IMR-90 (cell line): Measurements from ENCODE around the gene ZNF468. TPM values are rescaled to one million over a fixed set of nuclear protein-coding genes. Genes with fewer than 3 reads are reported as not detected.
"Not testable (repeated sequence)": the region's sequence is repeated elsewhere in the genome, so short reads cannot be mapped to it uniquely, and the experiment has no call there.

Experiments
- ATAC-seq: fragments of 200-7000 bp; cut with Tn5 transposase; 2 replicates; pipeline ENCODE4 v1.9.1; 2020; ENCODE audit warnings: low read depth, mild to moderate bottlenecking, moderate library complexity
- BruUV-seq: library from RNA; stranded (reverse); fragments of 400-500 nt; replicated peaks from 2 replicates; lab custom pipeline; 2021; lab: Mats Ljungman, UMichigan
- CTCF ChIA-PET: fragments of 300-600 bp; formaldehyde crosslinking; extraction: SDS; loops from one replicate; lab custom pipeline; 2021; ENCODE audit warnings: antibody characterized with exemption; lab: Yijun Ruan, JAX
- POLR2A ChIA-PET: fragments of 300-600 bp; sonication (Branson Sonifier 250); formaldehyde crosslinking; loops from one replicate; lab custom pipeline; 2022; ENCODE audit warnings: antibody characterized with exemption; ENCODE audit not compliant: unreplicated experiment; lab: Charles Lee
- DNase-seq: peaks from one replicate; pipeline ENCODE4 v3.0.0; 2013
- H2AFZ ChIP-seq: replicated peaks from 2 replicates; pipeline ENCODE3; 2013; ENCODE audit warnings: low read length, mild to moderate bottlenecking; ENCODE audit not compliant: poor library complexity
- H2AK5ac ChIP-seq: 2 replicates; pipeline ENCODE4 v1.6.1; 2013; ENCODE audit warnings: low read depth, low read length, inconsistent platforms
- H2AK9ac ChIP-seq: replicated peaks from 2 replicates; pipeline ENCODE3; 2013; ENCODE audit warnings: mild to moderate bottlenecking, low read depth, low read length, moderate library complexity; ENCODE audit not compliant: poor library complexity
- H2BK120ac ChIP-seq: 2 replicates; pipeline ENCODE4 v1.6.1; 2013; ENCODE audit warnings: low read depth, low read length, inconsistent platforms
- H2BK15ac ChIP-seq: 3 replicates; pipeline ENCODE4 v1.6.1; 2013; ENCODE audit warnings: low read depth, low read length, inconsistent platforms
- H2BK20ac ChIP-seq: 2 replicates; pipeline ENCODE4 v1.6.1; 2013; ENCODE audit warnings: low read depth, mild to moderate bottlenecking, inconsistent platforms, low read length, moderate library complexity
- H2BK5ac ChIP-seq: 2 replicates; pipeline ENCODE4 v1.6.1; 2013; ENCODE audit warnings: mild to moderate bottlenecking, low read depth, low read length, inconsistent platforms; ENCODE audit not compliant: poor library complexity, severe bottlenecking
- H3K14ac ChIP-seq: replicated peaks from 2 replicates; pipeline ENCODE4 v1.6.1; 2013; ENCODE audit warnings: low read depth, low read length, inconsistent platforms
- H3K18ac ChIP-seq: 2 replicates; pipeline ENCODE4 v1.6.1; 2013; ENCODE audit warnings: low read depth, low read length, control low read depth
- H3K23ac ChIP-seq: 2 replicates; pipeline ENCODE4 v1.6.1; 2013; ENCODE audit warnings: low read depth, low read length, inconsistent platforms
- H3K27ac ChIP-seq: 2 replicates; pipeline ENCODE4 v1.5.1; 2013; ENCODE audit warnings: mild to moderate bottlenecking, control low read depth, low read length; ENCODE audit not compliant: insufficient read depth
- H3K27me3 ChIP-seq: 2 replicates; pipeline ENCODE4 v1.6.1; 2013; ENCODE audit warnings: low read length; ENCODE audit not compliant: control insufficient read depth, insufficient read depth
- H3K36me3 ChIP-seq: 2 replicates; pipeline ENCODE4 v1.6.1; 2013; ENCODE audit warnings: low read length, mixed read lengths; ENCODE audit not compliant: control insufficient read depth, insufficient read depth
- H3K4ac ChIP-seq: 2 replicates; pipeline ENCODE4 v1.6.1; 2013; ENCODE audit warnings: low read depth, low read length, inconsistent platforms
- H3K4me1 ChIP-seq: 2 replicates; pipeline ENCODE4 v1.6.1; 2013; ENCODE audit warnings: low read length, mixed read lengths; ENCODE audit not compliant: control insufficient read depth, insufficient read depth
- H3K4me2 ChIP-seq: 2 replicates; pipeline ENCODE4 v1.6.1; 2013; ENCODE audit warnings: low read depth, mild to moderate bottlenecking, control low read depth, low read length, moderate library complexity
- H3K4me3 ChIP-seq: 2 replicates; pipeline ENCODE4 v1.5.1; 2013; ENCODE audit warnings: low read depth, mild to moderate bottlenecking, control low read depth, low read length, moderate library complexity; ENCODE audit not compliant: insufficient read depth
- H3K56ac ChIP-seq: 2 replicates; pipeline ENCODE4 v1.6.1; 2013; ENCODE audit warnings: low read length, inconsistent platforms; ENCODE audit not compliant: insufficient read depth; ENCODE audit errors: extremely low read depth
- H3K79me1 ChIP-seq, 2 experiments: 2 replicates each; pipeline ENCODE4 v1.6.1; 2013; ENCODE audit warnings: low read length in 2 of 2, inconsistent platforms in 1 of 2, low read depth in 1 of 2
- H3K9ac ChIP-seq: 2 replicates; pipeline ENCODE4 v1.6.1; 2013; ENCODE audit warnings: low read depth, low read length, control low read depth
- H3K9me1 ChIP-seq: 2 replicates; pipeline ENCODE4 v1.6.1; 2013; ENCODE audit warnings: low read length, inconsistent platforms; ENCODE audit not compliant: insufficient read depth
- H3K9me3 ChIP-seq: 2 replicates; pipeline ENCODE4 v1.6.1; 2013; ENCODE audit warnings: low read length; ENCODE audit not compliant: control insufficient read depth, insufficient read depth
- H4K20me1 ChIP-seq: 2 replicates; pipeline ENCODE4 v1.6.1; 2013; ENCODE audit warnings: low read length, inconsistent platforms; ENCODE audit not compliant: insufficient read depth
- H4K5ac ChIP-seq: 2 replicates; pipeline ENCODE4 v1.6.1; 2013; ENCODE audit warnings: mild to moderate bottlenecking, low read depth, low read length, control low read depth
- H4K8ac ChIP-seq, 2 experiments: 2 replicates each; pipeline ENCODE4 v1.6.1; 2013; ENCODE audit warnings: low read depth in 2 of 2, low read length in 2 of 2, control low read depth in 1 of 2, inconsistent platforms in 1 of 2
- H4K91ac ChIP-seq: 2 replicates; pipeline ENCODE4 v1.6.1; 2013; ENCODE audit warnings: low read depth, low read length, inconsistent platforms; ENCODE audit not compliant: insufficient read depth
- BHLHE40 ChIP-seq: fragments of 150-350 bp; IDR thresholded peaks from 2 replicates; pipeline ENCODE4 v1.6.1; 2016; ENCODE audit warnings: mild to moderate bottlenecking, low read depth, low read length
- CHD1 ChIP-seq: IDR thresholded peaks from 2 replicates; pipeline ENCODE4 v1.6.1; 2012; ENCODE audit warnings: low read depth, low read length, improper control_type of control experiment
- MAFK ChIP-seq: IDR thresholded peaks from 2 replicates; pipeline ENCODE4 v1.6.1; 2012; ENCODE audit warnings: low read depth, low read length, improper control_type of control experiment
- RAD21 ChIP-seq: IDR thresholded peaks from 2 replicates; pipeline ENCODE4 v1.6.1; 2012; ENCODE audit warnings: low read length, improper control_type of control experiment
- RFX5 ChIP-seq: IDR thresholded peaks from 2 replicates; pipeline ENCODE4 v1.8.0; 2012; ENCODE audit warnings: low read depth, mild to moderate bottlenecking, low read length, moderate library complexity
- WGBS, 2 experiments: methylation state at CpG; one replicate each; pipeline versions ENCODE4 v1.1.5 to v1.1.7; 2013; ENCODE audit warnings: missing lambda C conversion rate in 2 of 2; ENCODE audit not compliant: insufficient read length in 1 of 2; ENCODE audit errors: extremely low coverage in 2 of 2; 5-methylcytosine and 5-hydroxymethylcytosine counted together
- dilution Hi-C: fragments of 300-500 bp; cut with HindIII; formaldehyde crosslinking; loops from one replicate; pipeline ENCODE4 v1.14.3; 2018; ENCODE audit warnings: low sequenced_read_pairs; ENCODE audit not compliant: unreplicated experiment
- in situ Hi-C: fragments of 300-500 bp; cut with MboI; formaldehyde crosslinking; loops from 3 replicates; pipeline ENCODE4 v1.14.3; 2019; ENCODE audit warnings: low sequenced_read_pairs, inconsistent platforms, mixed read lengths
- intact Hi-C: fragments of 100-400 bp; cut with micrococcal nuclease; formaldehyde crosslinking; loops from 2 replicates; pipeline ENCODE4 v1.10.0; 2022
- polyA plus RNA-seq, 3 experiments: library from polyadenylated mRNA; depleted of rRNA; stranded (reverse); fragments of >200 nt; gene quantifications; 2 replicates each; pipeline ENCODE4 v1.2.3, GENCODE V29; 2012; ENCODE audit warnings: low replicate concordance in 1 of 3
- total RNA-seq: library from RNA; depleted of rRNA; stranded (reverse); fragments of >200 nt; gene quantifications from 2 replicates; pipeline ENCODE4 v1.2.3, GENCODE V29; 2012

Gene ZNF468
- total and polyA plus RNA-seq, 2 of the 4 experiments (the other 2 are of a cell fraction) = 6.2 to 20.1 TPM

DNA sequence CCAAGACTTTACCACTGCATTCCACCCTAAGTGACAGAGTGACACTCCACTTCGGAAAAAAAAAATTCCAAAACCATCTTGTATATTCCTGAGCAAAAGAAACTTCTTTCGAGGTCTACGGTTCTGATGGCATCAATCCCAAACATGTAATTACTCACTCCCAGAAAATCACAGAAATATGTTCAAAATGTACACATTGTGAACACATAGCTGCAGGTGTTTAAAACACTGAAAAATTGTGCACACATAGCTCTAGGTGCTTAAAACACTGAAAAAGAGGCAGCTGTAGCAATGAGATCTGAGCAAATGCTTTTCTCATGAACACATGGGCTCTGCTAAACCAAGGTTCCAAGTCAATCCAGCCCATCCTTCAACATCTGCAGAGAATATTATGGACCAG, 14.0 kb upstream of the ZNF468 start:
- Histone ChIP-seq H3K56ac (no peak overlapping the region), H3K18ac (no peak overlapping the region), H2AFZ (no peak overlapping the region), H2BK15ac (no peak overlapping the region), H3K9me1 (no peaks in the 10 kb centered on the region), H2AK9ac (no peak overlapping the region), H4K5ac (no peak overlapping the region), H3K27me3 (no peaks in the 10 kb centered on the region), H3K4me1 (no peaks in the 10 kb centered on the region), H3K23ac (no peak overlapping the region), H4K91ac (no peak overlapping the region), H3K79me1 (no peaks in the 10 kb centered on the region), H3K9ac (no peak overlapping the region), H3K27ac (no peak overlapping the region), H4K8ac (no peak overlapping the region), H3K4me2 (no peak overlapping the region), H3K36me3 (no peaks in the 10 kb centered on the region), H2AK5ac (no peak overlapping the region), H4K20me1 (no peaks in the 10 kb centered on the region), H3K14ac (no peak overlapping the region), H2BK120ac (no peak overlapping the region), H3K9me3 (peaks cover 4% of the 10 kb centered on the region; the same call in 1 of the 2 replicates), H3K4me3 (no peak overlapping the region), H3K4ac (no peak overlapping the region), H2BK5ac (no peak overlapping the region), H2BK20ac (no peak overlapping the region)
- intact Hi-C loops (no loop called here), dilution Hi-C loops (no loop called here), in situ Hi-C loops (no loop called here)
- no peak for DNase-seq
- no peak for ATAC-seq
- BruUV-seq = no TSS peak
- no CpG with 5 or more reads among the region's 3 CpGs for WGBS, 2 experiments
- ChIA-PET CTCF (no interaction called here), POLR2A (no interaction called here)
- TF ChIP-seq RFX5 (no peak), RAD21 (no peak), CHD1 (no peak), MAFK (no peak), BHLHE40 (no peak)

DNA sequence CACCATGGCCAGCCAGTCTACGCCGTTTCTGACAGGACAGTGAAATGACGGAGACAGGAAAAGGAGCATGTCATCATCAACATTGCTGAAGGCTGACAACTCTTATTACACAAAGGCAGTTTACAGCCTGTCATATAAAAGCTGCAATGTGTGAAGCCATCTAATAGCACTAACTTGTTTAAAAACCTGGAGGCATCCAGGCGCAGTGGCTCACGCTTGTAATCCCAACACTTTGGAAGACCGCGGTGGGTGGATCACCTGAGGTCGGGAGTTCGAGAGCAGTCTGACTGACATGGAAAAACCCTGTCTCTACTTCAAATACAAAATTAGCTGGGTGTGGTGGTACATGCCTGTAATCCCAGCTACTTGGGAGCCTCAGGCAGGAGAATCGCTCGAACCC, 10.6 kb upstream of the ZNF468 start:
- H3K4me1 ChIP-seq, H3K56ac ChIP-seq, H4K20me1 ChIP-seq, DNase-seq, H3K79me1 ChIP-seq, H3K36me3 ChIP-seq, ATAC-seq, H3K9ac ChIP-seq, CTCF ChIA-PET, H4K8ac ChIP-seq, H3K27me3 ChIP-seq, H3K18ac ChIP-seq, H3K9me3 ChIP-seq, intact Hi-C loops, H4K5ac ChIP-seq, H2AFZ ChIP-seq, dilution Hi-C loops, POLR2A ChIA-PET, H2BK20ac ChIP-seq, H3K14ac ChIP-seq, H3K4me3 ChIP-seq, H2AK9ac ChIP-seq, H4K91ac ChIP-seq, H3K27ac ChIP-seq, BruUV-seq, H3K9me1 ChIP-seq, H2BK15ac ChIP-seq, H3K23ac ChIP-seq, H3K4me2 ChIP-seq, H2AK5ac ChIP-seq, H2BK120ac ChIP-seq, H2BK5ac ChIP-seq, H3K4ac ChIP-seq, in situ Hi-C loops: not testable (repeated sequence)
- WGBS, 2 experiments = 83% methylated on average over 4 of the region's 11 CpGs; no CpG with 5 or more reads in 1 of the 2 experiments
